OCI-LY3 (cell line): ENCODE results near the gene PEX10.

Experiments used
- H2AFZ ChIP-seq: fragments of 200-600, 300-600 bp; shearing (Covaris generic); 2 replicates; pipeline ENCODE4 v1.6.0; 2014; ENCODE audit warnings: antibody characterized with exemption, low read depth, low read length
- H3K27ac ChIP-seq: fragments of 200-600, 300-600 bp; sonication (generic); 2 replicates; pipeline ENCODE4 v1.5.1; 2014; ENCODE audit warnings: mild to moderate bottlenecking, low read length, moderate library complexity, mixed read lengths
- H3K27me3 ChIP-seq: fragments of 200-600, 300-600 bp; sonication (generic); 2 replicates; pipeline ENCODE4 v1.6.1; 2014; ENCODE audit warnings: low read depth, low read length, mixed read lengths
- H3K36me3 ChIP-seq: fragments of 200-600, 300-600 bp; sonication (generic); replicated peaks from 2 replicates; pipeline ENCODE3; 2014; ENCODE audit warnings: low read depth, low read length, mixed read lengths
- H3K4me1 ChIP-seq: fragments of 300-600, 200-600 bp; sonication (generic); 2 replicates; pipeline ENCODE4 v1.6.1; 2014; ENCODE audit warnings: low read length, mixed read lengths
- H3K4me2 ChIP-seq: fragments of 200-600, 300-600 bp; sonication (generic); 2 replicates; pipeline ENCODE4 v1.6.1; 2014; ENCODE audit warnings: low read length, mixed read lengths
- H3K4me3 ChIP-seq: fragments of 300-600, 200-600 bp; sonication (generic); 2 replicates; pipeline ENCODE4 v1.5.1; 2014; ENCODE audit warnings: antibody characterized with exemption, mild to moderate bottlenecking, low read length, moderate library complexity
- H3K79me2 ChIP-seq: fragments of 300-600, 200-600 bp; shearing (Covaris generic); 2 replicates; pipeline ENCODE4 v1.6.1; 2014; ENCODE audit warnings: mild to moderate bottlenecking, low read length, mixed read lengths
- H3K9ac ChIP-seq: fragments of 300-600, 200-600 bp; shearing (Covaris generic); 2 replicates; pipeline ENCODE4 v1.6.0; 2014; ENCODE audit warnings: mild to moderate bottlenecking, low read length, moderate library complexity
- H3K9me3 ChIP-seq: fragments of 200-600, 300-600 bp; shearing (Covaris generic); 2 replicates; pipeline ENCODE4 v1.6.1; 2014; ENCODE audit warnings: low read length, mixed read lengths; ENCODE audit not compliant: insufficient read depth
- H4K20me1 ChIP-seq: fragments of 200-600, 300-600 bp; sonication (generic); 2 replicates; pipeline ENCODE4 v1.6.1; 2016; ENCODE audit warnings: low read length, mixed read lengths; ENCODE audit not compliant: insufficient read depth
- EZH2phosphoT487 ChIP-seq: fragments of 200-600 bp; shearing (Covaris generic); IDR thresholded peaks from 2 replicates; pipeline ENCODE4 v1.6.1; 2018; ENCODE audit warnings: antibody characterized with exemption, mixed run types, low read depth
- TF ChIP-seq, protein P1 (sequence below): fragments of 200-600, 300-600 bp; sonication (generic); IDR thresholded peaks from 2 replicates; pipeline ENCODE4 v1.5.1; 2014; ENCODE audit warnings: antibody characterized with exemption, low read length, low read depth

PEX10 gene

DNA sequence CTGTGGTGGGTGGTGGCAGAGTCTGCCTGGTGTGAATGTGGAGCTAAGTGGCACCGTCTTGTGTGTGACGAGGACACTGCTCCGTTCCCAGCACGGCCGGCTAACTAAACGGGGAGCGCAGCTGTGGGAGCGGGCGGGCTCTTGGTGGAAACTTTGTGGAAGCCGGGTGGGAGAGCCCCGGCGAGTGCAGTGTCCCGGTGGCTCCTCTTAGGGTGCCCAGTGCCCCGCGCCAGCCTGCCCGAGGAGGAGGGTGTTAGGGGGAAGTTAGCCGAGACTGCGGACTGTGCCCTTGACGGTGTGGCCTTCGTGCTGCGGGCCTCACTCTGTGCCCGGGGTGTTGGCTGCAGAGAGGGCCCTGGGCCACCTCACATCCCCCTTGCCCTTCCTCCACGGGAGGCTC lies 9.9 kb downstream of the PEX10 start:
- H3K9me3 ChIP-seq, result no peaks in the 10 kb centered on the region
- no peak overlapping the region for H3K4me2 ChIP-seq
- H3K79me2 ChIP-seq, result no peaks in the 10 kb centered on the region
- H3K9ac ChIP-seq, result no peak overlapping the region
- TF ChIP-seq EZH2phosphoT487, result no peak
- TF ChIP-seq, protein P1, sequence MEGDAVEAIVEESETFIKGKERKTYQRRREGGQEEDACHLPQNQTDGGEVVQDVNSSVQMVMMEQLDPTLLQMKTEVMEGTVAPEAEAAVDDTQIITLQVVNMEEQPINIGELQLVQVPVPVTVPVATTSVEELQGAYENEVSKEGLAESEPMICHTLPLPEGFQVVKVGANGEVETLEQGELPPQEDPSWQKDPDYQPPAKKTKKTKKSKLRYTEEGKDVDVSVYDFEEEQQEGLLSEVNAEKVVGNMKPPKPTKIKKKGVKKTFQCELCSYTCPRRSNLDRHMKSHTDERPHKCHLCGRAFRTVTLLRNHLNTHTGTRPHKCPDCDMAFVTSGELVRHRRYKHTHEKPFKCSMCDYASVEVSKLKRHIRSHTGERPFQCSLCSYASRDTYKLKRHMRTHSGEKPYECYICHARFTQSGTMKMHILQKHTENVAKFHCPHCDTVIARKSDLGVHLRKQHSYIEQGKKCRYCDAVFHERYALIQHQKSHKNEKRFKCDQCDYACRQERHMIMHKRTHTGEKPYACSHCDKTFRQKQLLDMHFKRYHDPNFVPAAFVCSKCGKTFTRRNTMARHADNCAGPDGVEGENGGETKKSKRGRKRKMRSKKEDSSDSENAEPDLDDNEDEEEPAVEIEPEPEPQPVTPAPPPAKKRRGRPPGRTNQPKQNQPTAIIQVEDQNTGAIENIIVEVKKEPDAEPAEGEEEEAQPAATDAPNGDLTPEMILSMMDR, result no peak
- H3K4me3 ChIP-seq, result no peak overlapping the region
- H3K27ac ChIP-seq, result no peak overlapping the region
- H3K36me3 ChIP-seq, result peaks cover 47% of the 10 kb centered on the region
- no peaks in the 10 kb centered on the region for H4K20me1 ChIP-seq
- no peaks in the 10 kb centered on the region for H3K4me1 ChIP-seq
- H3K27me3 ChIP-seq, result no peaks in the 10 kb centered on the region
- H2AFZ ChIP-seq, result no peak overlapping the region

DNA sequence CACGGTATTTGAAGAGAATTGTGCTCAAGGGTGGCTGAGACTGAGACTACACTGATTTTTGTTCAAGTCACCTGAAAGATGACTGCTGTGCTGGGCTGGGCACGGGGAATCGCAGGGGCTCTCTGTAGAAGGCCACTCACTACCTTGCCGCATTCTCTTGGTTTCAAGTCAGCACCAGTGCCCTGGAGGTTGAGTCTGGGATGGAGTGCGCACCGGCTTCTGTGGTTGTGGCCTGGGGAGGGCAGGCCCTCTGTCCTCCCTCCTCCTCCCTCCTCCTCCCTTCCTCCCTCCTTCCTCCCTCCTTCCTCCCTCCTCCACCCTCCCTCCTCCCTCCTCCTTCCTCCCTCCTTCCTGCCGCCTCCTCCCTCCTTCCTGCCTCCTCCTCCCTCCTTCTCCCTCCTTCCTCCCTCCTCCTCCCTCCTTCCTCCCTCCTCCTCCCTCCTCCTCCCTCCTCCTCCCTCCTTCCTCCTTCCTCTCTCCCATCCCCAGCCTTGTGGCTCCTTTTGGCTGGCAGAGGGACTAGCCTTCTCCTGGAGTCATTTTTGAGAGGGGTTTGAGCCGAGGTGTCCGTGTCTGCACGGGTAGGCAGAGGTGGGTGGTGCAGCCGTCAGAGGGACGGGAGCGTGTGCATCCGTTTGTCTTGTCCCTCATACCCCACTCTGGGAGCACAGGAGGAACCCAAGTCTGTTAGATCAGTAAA lies 11.3 kb downstream of the PEX10 start:
- H2AFZ ChIP-seq, result no peak overlapping the region
- no peaks in the 10 kb centered on the region for H3K9me3 ChIP-seq
- H3K4me3 ChIP-seq, result no peak overlapping the region
- TF ChIP-seq, protein P1, result no peak
- no peak for TF ChIP-seq EZH2phosphoT487
- peaks cover 56% of the 10 kb centered on the region for H3K36me3 ChIP-seq
- no peak overlapping the region for H3K9ac ChIP-seq
- H3K4me1 ChIP-seq, result no peaks in the 10 kb centered on the region
- no peak overlapping the region for H3K4me2 ChIP-seq
- H3K27me3 ChIP-seq, result no peaks in the 10 kb centered on the region
- no peak overlapping the region for H3K27ac ChIP-seq
- peaks cover under 1% of the 10 kb centered on the region; the same call in 1 of the 2 replicates for H3K79me2 ChIP-seq
- no peaks in the 10 kb centered on the region for H4K20me1 ChIP-seq

DNA sequence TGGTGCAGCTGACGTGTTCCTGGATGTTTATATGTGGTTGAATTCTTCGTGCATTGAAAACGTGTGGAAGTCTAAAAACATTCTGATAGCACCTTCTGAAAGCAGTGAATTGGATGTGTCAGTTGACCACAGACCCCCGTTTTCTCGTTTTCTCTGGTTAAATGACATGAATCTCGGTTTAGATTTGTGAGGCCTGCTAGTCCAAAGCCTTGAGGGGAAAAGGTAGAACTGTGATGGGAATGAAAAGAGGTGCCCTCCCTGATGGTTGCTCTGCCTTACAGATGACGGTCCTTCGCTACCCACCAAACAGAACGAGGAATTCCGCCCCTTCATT lies 11.8 kb downstream of the PEX10 start:
- Histone ChIP-seq H3K27ac (no peak overlapping the region), H3K4me2 (no peak overlapping the region), H3K79me2 (peaks cover 4% of the 10 kb centered on the region; the same call in 1 of the 2 replicates), H3K9me3 (no peaks in the 10 kb centered on the region), H3K4me3 (no peak overlapping the region), H3K36me3 (peaks cover 58% of the 10 kb centered on the region), H3K27me3 (no peaks in the 10 kb centered on the region), H4K20me1 (no peaks in the 10 kb centered on the region), H2AFZ (no peak overlapping the region), H3K9ac (no peak overlapping the region), H3K4me1 (no peaks in the 10 kb centered on the region)
- TF ChIP-seq, protein P1, result no peak
- no peak for TF ChIP-seq EZH2phosphoT487

DNA sequence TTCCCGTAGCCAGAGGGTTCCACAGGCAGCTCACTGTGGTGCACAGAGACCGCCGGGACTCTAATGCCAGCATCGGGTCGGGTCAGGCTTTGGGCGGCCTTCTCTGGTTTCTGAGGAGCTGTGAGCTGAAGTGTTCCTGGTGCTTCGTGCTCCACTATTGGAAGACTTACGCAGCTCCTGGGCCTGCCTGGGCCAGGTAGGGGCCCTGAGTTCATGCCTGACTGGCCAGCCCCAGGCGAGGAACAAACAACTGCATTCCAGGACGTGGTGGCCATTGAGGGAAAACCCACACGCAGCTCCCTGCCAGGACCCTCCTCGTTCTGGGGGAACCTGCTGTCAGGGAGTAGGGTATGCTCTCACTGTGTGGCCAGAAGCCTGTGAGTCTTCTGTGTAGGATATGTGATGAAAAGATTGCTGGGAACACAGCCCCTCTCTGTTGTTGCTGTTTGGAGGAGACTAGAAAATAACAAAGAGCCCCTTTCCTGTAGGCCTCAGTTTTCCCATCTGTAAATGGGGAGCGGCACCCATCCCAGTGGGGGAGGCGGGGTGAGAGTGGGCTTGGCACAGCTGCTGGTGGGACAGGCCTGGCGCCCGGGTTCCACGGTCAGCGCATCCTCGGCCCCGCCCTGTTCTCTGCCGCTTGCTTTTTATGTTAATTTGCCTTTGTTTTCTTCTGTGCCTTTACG lies 12.3 kb downstream of the PEX10 start:
- no peak overlapping the region for H3K27ac ChIP-seq

More for the DNA sequence above, 12.3 kb downstream of the PEX10 start:
- TF ChIP-seq, protein P1, result no peak
- TF ChIP-seq EZH2phosphoT487, result no peak
- H3K4me1 ChIP-seq, result no peaks in the 10 kb centered on the region
- no peak overlapping the region for H3K4me3 ChIP-seq
- no peaks in the 10 kb centered on the region for H4K20me1 ChIP-seq
- peaks cover 63% of the 10 kb centered on the region for H3K36me3 ChIP-seq
- no peaks in the 10 kb centered on the region for H3K27me3 ChIP-seq
- H3K4me2 ChIP-seq, result no peak overlapping the region
- H3K9ac ChIP-seq, result no peak overlapping the region
- H3K9me3 ChIP-seq, result no peaks in the 10 kb centered on the region
- H2AFZ ChIP-seq, result no peak overlapping the region
- H3K79me2 ChIP-seq, result peaks cover 9% of the 10 kb centered on the region
